B cell (primary cell): ENCODE data around the gene LMOD2. TPM values are rescaled to one million over a fixed set of nuclear protein-coding genes. Genes with fewer than 3 reads are reported as not detected.

Experiments
- ATAC-seq: fragments of 200-7000 bp; cut with Tn5 transposase; one replicate; pipeline ENCODE4 v1.10.0; 2021; ENCODE audit warnings: low read depth, mild to moderate bottlenecking, moderate number of reproducible peaks, moderate library complexity
- CTCF ChIA-PET: fragments of 350-600 bp; sonication (Branson Sonifier 250); formaldehyde crosslinking; loops from one replicate; lab custom pipeline; 2021; ENCODE audit warnings: antibody characterized with exemption, inconsistent platforms; lab: Charles Lee
- POLR2A ChIA-PET: fragments of 350-600 bp; sonication (Branson Sonifier 250); formaldehyde crosslinking; loops from one replicate; lab custom pipeline; 2021; ENCODE audit warnings: antibody characterized with exemption; lab: Charles Lee
- DNase-seq: peaks from one replicate; pipeline ENCODE4 v3.0.0; 2013
- H2AFZ ChIP-seq: 2 replicates; pipeline ENCODE4 v1.6.1; 2012; ENCODE audit warnings: mild to moderate bottlenecking, low read depth, low read length; ENCODE audit not compliant: insufficient read depth, poor library complexity, severe bottlenecking
- H3K27ac ChIP-seq, 2 donors: 1 replicate in 1 of 2; 2 replicates in 1 of 2; pipeline ENCODE4 v1.5.1; 2012 to 2013; ENCODE audit warnings: low read length in 2 of 2, mild to moderate bottlenecking in 2 of 2, moderate library complexity in 1 of 2
- H3K27me3 ChIP-seq, 4 experiments: fragments of 200-600 bp in 1 of 4; sonication (generic) in 1 of 4; replicated peaks in 1 of 4; 1 replicate in 2 of 4; 2 replicates in 2 of 4; pipeline versions ENCODE4 v1.6.1 to v1.7.0; 2013 to 2016; ENCODE audit warnings: low read length in 3 of 4, mild to moderate bottlenecking in 2 of 4, mixed read lengths in 1 of 4, moderate library complexity in 1 of 4; ENCODE audit not compliant: insufficient read depth in 4 of 4, control insufficient read depth in 3 of 4; ENCODE audit errors: control extremely low read depth in 1 of 4
- H3K36me3 ChIP-seq, 2 experiments: replicated peaks in 1 of 2; 1 replicate in 1 of 2; 2 replicates in 1 of 2; pipeline versions ENCODE4 v1.6.1 to v1.7.1; 2013; ENCODE audit warnings: low read length in 1 of 2; ENCODE audit not compliant: insufficient read depth in 2 of 2, control insufficient read depth in 1 of 2; ENCODE audit errors: control extremely low read depth in 1 of 2, extremely low read depth in 1 of 2
- H3K4me1 ChIP-seq, 2 donors: fragments of 200-600 bp in 1 of 2; sonication (generic) in 1 of 2; 1 replicate in 1 of 2; 2 replicates in 1 of 2; pipeline versions ENCODE4 v1.5.1 to v1.6.1; 2013 to 2017; ENCODE audit warnings: low read length in 2 of 2; ENCODE audit not compliant: control insufficient read depth in 2 of 2, insufficient read depth in 2 of 2
- H3K4me2 ChIP-seq: replicated peaks from 2 replicates; pipeline ENCODE3; 2012; ENCODE audit warnings: mild to moderate bottlenecking, low read depth, low read length; ENCODE audit not compliant: poor library complexity, severe bottlenecking
- H3K4me3 ChIP-seq, 5 experiments: fragments of 200-600 bp in 1 of 5; sonication (generic) in 1 of 5; 1 replicate in 3 of 5; 2 replicates in 2 of 5; pipeline versions ENCODE4 v1.5.1 to v1.7.0; 2011 to 2016; ENCODE audit warnings: low read length in 4 of 5, mild to moderate bottlenecking in 4 of 5, low read depth in 2 of 5, control low read depth in 1 of 5, moderate library complexity in 1 of 5; ENCODE audit not compliant: insufficient read depth in 1 of 5; ENCODE audit errors: control extremely low read depth in 1 of 5, extremely low read depth in 1 of 5
- H3K79me2 ChIP-seq: fragments of 200-600 bp; sonication (generic); one replicate; pipeline ENCODE4 v1.6.0; 2016; ENCODE audit warnings: low read length; ENCODE audit not compliant: control insufficient read depth, insufficient read depth
- H3K9ac ChIP-seq: fragments of 200-600 bp; sonication (generic); 2 replicates; pipeline ENCODE4 v1.6.1; 2017; ENCODE audit warnings: mild to moderate bottlenecking, low read length, moderate library complexity
- H3K9me3 ChIP-seq, 3 donors: one replicate each; pipeline versions ENCODE4 v1.6.1 to v1.7.1; 2013; ENCODE audit warnings: low read length in 2 of 3; ENCODE audit not compliant: control insufficient read depth in 2 of 3, insufficient read depth in 1 of 3; ENCODE audit errors: control extremely low read depth in 1 of 3
- H4K20me1 ChIP-seq: 2 replicates; pipeline ENCODE4 v1.6.0; 2012; ENCODE audit warnings: mild to moderate bottlenecking, low read length; ENCODE audit not compliant: insufficient read depth, control insufficient read depth, poor library complexity, severe bottlenecking
- H3K27ac Mint-ChIP-seq: one replicate; pipeline ENCODE4 v1.8.0; 2021; ENCODE audit warnings: mixed read lengths
- H3K27me3 Mint-ChIP-seq: one replicate; pipeline ENCODE4 v1.8.0; 2021; ENCODE audit warnings: mixed read lengths
- H3K4me1 Mint-ChIP-seq: one replicate; pipeline ENCODE4 v1.8.0; 2021; ENCODE audit warnings: mixed read lengths
- H3K4me3 Mint-ChIP-seq: one replicate; pipeline ENCODE4 v1.8.0; 2021; ENCODE audit warnings: mixed read lengths
- H3K9me3 Mint-ChIP-seq: one replicate; pipeline ENCODE4 v1.8.0; 2022; ENCODE audit warnings: mixed read lengths; ENCODE audit not compliant: insufficient read depth
- CTCF ChIP-seq: fragments of 200-600 bp; IDR thresholded peaks from one replicate; pipeline ENCODE4 v1.8.0; 2022; ENCODE audit warnings: antibody characterized with exemption, mild to moderate bottlenecking
- EZH2 ChIP-seq: IDR thresholded peaks from 2 replicates; pipeline ENCODE4 v1.6.1; 2012; ENCODE audit warnings: borderline replicate concordance, low read depth, mild to moderate bottlenecking, moderate library complexity, low read length; ENCODE audit not compliant: insufficient read depth, poor library complexity, severe bottlenecking
- WGBS: methylation state at CpG from one replicate; pipeline ENCODE4 v1.1.5; 2013; ENCODE audit warnings: missing lambda C conversion rate; ENCODE audit not compliant: insufficient coverage; 5-methylcytosine and 5-hydroxymethylcytosine counted together
- intact Hi-C: fragments of 100-400 bp; cut with micrococcal nuclease; formaldehyde crosslinking; loops from one replicate; pipeline ENCODE4 v1.10.0; 2022
- polyA plus RNA-seq: library from polyadenylated mRNA; depleted of rRNA; stranded (reverse); fragments of >200 nt; gene quantifications from 2 replicates; pipeline ENCODE4 v1.2.3, GENCODE V29; 2012
- total RNA-seq, 2 donors: library from RNA; stranded (reverse); fragments of 120-200 nt in 1 of 2; gene quantifications; 1 replicate in 1 of 2; 2 replicates in 1 of 2; pipeline versions ENCODE4 v1.2.3 to v1.2.4, GENCODE V29; 2013 to 2022

Gene LMOD2
- total and polyA plus RNA-seq, 2 donors (not counting 1 experiment from before 2014, with no cell fraction given), result not detected

GRCh38 chr7:123627851-123628250 is 27.8 kb upstream of the LMOD2 start:
- Histone ChIP-seq H3K9ac (no peak overlapping the region), H3K4me3 (no peak overlapping the region), H3K36me3 (no peaks in the 10 kb centered on the region), H3K27ac (no peak overlapping the region), H3K4me2 (no peak overlapping the region), H3K27me3 (no peaks in the 10 kb centered on the region), H2AFZ (no peak overlapping the region), H4K20me1 (no peaks in the 10 kb centered on the region), H3K9me3 (no peaks in the 10 kb centered on the region), H3K4me1 (no peaks in the 10 kb centered on the region), H3K79me2 (no peaks in the 10 kb centered on the region)
- H3K9me3 Mint-ChIP-seq, result no peaks in the 10 kb centered on the region
- H3K27ac Mint-ChIP-seq, result no peak overlapping the region
- no peak overlapping the region for H3K4me3 Mint-ChIP-seq
- ChIA-PET POLR2A (no interaction called here), CTCF (no interaction called here)
- TF ChIP-seq CTCF (no peak), EZH2 (no peak)
- intact Hi-C loops, result no loop called here
- DNase-seq, result no peak
- peaks cover 2% of the 10 kb centered on the region for H3K27me3 Mint-ChIP-seq
- WGBS, result no CpG with 5 or more reads among the region's 2 CpGs
- no peak for ATAC-seq
- H3K4me1 Mint-ChIP-seq, result no peaks in the 10 kb centered on the region

GRCh38 chr7:123628829-123629228 is 26.8 kb upstream of the LMOD2 start:
- no peaks in the 10 kb centered on the region for H3K79me2 ChIP-seq
- intact Hi-C loops, result no loop called here
- no peaks in the 10 kb centered on the region for H3K9me3 Mint-ChIP-seq

More at GRCh38 chr7:123628829-123629228, 26.8 kb upstream of the LMOD2 start:
- H3K36me3 ChIP-seq, result no peaks in the 10 kb centered on the region
- TF ChIP-seq EZH2 (no peak), CTCF (no peak)
- DNase-seq (no peak), ATAC-seq (no peak)
- H3K4me2 ChIP-seq, result no peak overlapping the region
- H4K20me1 ChIP-seq, result no peaks in the 10 kb centered on the region
- Mint-ChIP-seq H3K4me3 (no peak overlapping the region), H3K4me1 (no peaks in the 10 kb centered on the region), H3K27ac (no peak overlapping the region), H3K27me3 (peaks cover 2% of the 10 kb centered on the region)
- H3K4me3 ChIP-seq, result no peak overlapping the region
- H2AFZ ChIP-seq, result no peak overlapping the region
- 93% methylated on average over 5 of the region's 5 CpGs for WGBS
- H3K9ac ChIP-seq, result no peak overlapping the region
- no peaks in the 10 kb centered on the region for H3K27me3 ChIP-seq
- no peaks in the 10 kb centered on the region for H3K9me3 ChIP-seq
- ChIA-PET CTCF (no interaction called here), POLR2A (no interaction called here)
- no peaks in the 10 kb centered on the region for H3K4me1 ChIP-seq
- no peak overlapping the region for H3K27ac ChIP-seq
